Right forelimb (tissue), 1 donor: ENCODE data around the gene SLC30A3.

Experiments
- DNase-seq: peaks from one replicate; pipeline ENCODE4 v3.0.0-alpha.2; 2018

Gene SLC30A3

DNA sequence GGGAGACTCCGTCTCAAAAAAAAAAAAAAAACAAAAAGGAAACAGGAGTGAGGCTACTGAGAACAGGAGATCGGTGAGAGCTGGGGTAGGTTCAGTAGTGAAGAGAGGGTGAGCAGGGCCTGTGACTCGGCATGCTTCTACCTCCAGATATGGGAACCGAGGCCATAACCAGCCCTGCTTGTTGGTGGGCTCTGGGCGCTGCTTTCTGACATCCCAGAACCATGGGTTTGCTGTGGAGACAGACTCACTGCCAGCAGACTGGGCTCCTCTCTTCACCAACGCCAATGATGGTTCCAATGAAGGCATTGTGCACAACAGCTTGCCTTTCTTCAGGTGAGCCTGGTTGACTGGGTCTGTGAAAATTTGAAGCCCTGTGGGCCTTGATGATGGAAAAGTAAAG lies 39.4 kb downstream of the SLC30A3 start:
- no peak for DNase-seq

DNA sequence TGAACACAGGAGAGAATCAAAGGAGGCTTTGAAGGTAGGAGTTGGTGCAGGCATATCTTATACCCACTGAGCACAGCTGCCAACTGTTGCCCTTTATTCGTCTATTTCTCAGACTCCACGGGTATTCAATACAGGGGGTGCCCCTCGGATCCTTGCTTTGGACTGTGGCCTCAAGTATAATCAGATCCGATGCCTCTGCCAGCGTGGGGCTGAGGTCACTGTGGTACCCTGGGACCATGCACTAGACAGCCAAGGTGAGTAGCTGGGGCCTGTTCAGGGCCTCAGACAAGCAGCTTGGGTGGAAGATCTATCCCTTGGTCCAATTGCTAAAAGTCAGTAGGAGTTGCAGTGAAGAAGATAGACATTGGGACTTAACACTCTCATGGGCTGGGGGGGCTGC lies 40.4 kb downstream of the SLC30A3 start:
- no peak for DNase-seq

DNA sequence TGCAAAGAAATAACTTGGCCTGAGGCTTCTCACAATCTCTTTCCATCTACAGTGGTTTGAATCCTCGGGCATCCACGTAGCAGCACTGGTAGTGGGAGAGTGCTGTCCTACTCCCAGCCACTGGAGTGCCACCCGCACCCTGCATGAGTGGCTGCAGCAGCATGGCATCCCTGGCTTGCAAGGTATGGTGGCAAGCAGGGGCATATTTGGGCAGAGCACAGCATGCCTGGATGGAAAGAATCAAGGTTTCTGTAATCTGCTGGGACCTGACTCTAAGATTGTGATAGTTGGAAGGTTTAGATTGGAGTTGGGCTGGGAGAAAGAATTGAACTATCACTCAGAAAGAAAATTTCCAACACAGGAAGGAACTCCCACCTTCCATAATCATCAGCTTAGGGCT lies 41.7 kb downstream of the SLC30A3 start:
- DNase-seq: no peak

DNA sequence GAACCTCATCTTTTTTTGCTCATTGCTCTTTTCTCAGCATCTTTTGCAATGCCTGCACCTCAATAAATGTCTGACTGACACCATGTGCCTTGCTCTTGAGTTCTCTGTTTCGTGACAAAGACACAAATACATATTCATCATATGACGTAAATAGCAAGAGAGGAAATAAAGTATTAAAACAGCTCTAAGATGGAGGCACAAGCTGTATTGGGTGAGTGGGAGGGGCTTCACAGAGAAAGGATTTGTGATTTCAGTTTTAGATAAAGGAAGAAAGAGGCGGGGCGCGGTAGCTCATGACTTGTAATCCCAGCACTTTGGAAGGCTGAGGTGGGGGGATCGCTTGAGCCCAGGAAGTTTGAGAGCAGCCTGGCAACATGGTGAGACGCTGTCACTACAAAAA lies 42.8 kb downstream of the SLC30A3 start:
- DNase-seq: no peak

DNA sequence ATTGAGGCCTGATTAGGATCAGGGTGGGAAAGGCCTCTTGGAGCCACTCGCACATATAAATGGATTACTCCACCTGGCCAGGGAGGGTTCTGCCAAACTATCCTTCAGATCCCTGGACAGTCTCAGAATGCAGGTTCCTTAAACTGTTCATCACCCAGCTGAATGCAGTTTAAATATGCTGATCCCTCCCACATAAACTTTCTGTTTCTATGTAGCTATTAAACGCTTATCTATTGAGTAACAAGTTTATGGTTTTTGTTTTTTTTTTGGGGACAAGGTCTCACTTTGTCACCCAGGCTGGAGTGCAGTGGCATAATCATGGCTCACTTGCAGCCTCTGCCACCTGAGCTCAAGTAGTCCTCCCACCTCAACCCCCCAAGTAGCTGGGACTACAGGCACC lies 43.8 kb downstream of the SLC30A3 start:
- DNase-seq: no peak

DNA sequence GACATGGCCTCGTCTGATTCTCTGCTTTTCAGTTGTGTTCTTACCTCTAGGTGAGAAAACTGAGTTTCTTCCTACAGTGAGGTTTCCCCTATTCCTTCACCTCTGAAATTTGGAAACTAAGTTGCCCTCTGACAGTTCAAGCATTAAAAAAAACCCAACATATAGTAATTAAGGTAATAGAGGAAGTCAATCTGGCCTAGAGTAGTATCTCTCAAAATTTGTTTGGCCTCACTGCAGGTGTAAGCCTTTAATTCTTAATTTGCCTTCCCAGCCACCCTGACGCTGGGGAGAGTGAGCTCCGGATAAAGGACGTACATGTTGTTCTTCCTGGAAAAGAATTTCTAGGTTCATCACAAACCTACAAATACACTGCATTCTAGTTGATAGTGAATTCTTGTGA lies 44.2 kb downstream of the SLC30A3 start:
- no peak for DNase-seq

DNA sequence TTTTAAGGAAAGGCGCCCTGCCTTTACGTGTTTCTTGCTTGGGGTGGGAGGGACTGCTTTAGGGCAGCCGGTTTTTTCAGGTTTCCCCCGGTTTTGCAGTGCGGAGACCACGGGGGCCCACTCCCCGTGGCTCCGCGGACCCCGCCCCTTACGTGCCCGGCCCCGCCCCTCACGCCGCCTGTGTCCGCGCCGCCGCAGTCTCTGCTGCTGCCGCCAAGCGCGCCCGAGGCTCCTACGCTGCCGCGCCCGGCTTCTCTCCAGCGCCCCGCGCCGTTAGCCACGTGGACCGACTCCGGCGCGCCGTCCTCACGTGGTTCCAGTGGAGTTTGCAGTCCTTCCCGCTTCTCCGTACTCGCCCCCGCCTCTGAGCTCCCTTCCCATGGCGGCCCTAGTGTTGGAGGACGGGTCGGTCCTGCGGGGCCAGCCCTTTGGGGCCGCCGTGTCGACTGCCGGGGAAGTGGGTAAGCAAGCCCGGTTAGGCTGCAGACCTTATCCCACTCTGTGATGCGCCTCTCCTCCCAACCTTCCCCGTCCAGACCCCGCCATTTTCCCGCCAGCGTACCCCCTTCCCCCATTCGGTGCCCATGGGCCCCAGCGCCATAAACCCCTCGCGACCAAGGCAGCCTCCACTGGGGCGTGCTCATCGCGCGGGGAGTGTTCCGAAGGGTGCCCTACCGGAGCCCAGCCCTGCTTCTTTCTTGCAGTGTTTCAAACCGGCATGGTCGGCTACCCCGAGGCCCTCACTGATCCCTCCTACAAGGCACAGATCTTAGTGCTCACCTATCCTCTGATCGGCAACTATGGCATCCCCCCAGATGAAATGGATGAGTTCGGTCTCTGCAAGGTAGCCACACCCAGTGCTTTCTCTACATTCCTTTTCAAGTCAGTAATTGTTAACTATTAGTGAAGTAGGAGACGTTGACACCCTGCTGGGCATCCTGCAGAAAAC lies 45.4 kb downstream of the SLC30A3 start, which contains the start of gene CAD:
Gene CAD, plus strand, starts transcription at position 197 of the 949 bp plus-strand sequence. Its CDS starts 183 bp downstream, at position 380.
- peak; percentile 88 for DNase-seq

DNA sequence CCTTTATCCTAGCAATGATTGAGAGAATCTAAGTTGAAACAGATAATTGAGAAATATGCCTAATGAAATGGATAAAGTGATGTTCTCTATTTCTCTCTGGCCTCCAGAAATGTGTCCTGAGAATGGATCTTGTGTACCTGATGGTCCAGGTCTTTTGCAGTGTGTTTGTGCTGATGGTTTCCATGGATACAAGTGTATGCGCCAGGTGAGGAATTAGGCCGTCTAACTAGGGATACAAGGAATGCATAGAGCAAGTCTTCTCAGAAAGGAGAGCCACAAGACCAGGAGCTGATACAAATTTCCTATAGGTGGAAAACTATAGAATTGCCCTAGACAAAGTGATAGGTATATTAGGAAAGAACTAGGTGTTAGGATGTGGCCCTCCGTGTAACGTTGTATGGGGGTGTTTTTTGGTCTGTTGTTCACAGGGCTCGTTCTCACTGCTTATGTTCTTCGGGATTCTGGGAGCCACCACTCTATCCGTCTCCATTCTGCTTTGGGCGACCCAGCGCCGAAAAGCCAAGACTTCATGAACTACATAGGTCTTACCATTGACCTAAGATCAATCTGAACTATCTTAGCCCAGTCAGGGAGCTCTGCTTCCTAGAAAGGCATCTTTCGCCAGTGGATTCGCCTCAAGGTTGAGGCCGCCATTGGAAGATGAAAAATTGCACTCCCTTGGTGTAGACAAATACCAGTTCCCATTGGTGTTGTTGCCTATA lies 46.3 kb downstream of the SLC30A3 start:
- peak; percentile 51 for DNase-seq

DNA sequence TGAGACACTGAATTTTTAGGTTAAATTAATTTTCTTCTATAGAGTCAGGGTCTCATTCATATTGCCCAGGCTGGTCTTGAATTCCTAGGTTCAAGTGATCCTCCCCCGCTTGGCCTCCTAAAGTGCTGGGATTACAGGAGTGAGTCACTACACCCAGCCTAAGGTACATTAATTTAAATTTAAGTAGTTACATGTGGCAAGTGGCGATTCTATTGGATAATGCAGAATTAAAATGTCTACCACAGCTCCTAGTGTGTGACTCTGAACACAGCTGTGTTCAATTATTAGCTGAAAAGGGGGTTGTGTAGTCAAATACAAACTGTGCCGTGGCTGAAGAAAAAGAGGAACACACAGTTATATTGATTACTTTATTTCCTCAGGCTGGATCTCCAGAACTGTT lies 47.9 kb downstream of the SLC30A3 start:
- DNase-seq: no peak

DNA sequence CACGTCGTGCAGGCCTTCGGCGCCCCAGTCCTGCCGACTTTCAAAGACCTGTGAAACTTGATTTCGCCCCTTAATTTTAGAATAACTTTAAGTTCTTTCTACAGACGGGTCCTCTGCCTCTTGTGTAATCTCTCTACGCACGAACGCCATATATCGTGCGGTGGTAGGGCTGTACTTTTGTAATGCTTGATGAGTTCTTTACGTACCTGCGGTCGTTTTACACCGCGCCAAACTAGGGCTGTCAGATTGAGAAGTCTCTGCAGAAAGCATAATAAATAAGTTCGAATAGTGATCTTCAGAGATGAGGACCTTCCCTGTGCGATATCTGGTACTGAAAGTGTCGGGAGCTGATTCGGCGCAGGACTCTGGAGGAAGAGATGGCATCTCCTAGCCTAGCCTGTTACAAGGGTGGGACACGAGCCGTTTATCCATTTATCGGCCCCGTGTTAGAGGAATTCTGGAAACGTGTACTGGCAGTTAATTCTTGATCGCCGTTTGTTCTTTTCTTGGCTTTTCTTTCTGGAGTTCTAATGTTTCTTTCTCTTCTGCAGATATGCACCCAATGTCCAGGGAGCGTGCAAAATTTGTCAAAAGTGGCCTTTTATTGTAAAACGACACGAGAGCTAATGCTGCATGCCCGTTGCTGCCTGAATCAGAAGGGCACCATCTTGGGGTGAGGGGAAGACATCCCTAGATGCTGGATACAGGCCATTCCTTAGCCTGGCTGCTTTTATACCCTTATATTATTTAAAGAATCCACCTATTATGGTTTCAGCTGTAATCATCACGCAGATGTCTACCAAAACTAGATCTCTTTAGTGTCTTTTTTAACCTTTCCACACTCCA lies 50.0 kb downstream of the SLC30A3 start:
- DNase-seq: no peak

DNA sequence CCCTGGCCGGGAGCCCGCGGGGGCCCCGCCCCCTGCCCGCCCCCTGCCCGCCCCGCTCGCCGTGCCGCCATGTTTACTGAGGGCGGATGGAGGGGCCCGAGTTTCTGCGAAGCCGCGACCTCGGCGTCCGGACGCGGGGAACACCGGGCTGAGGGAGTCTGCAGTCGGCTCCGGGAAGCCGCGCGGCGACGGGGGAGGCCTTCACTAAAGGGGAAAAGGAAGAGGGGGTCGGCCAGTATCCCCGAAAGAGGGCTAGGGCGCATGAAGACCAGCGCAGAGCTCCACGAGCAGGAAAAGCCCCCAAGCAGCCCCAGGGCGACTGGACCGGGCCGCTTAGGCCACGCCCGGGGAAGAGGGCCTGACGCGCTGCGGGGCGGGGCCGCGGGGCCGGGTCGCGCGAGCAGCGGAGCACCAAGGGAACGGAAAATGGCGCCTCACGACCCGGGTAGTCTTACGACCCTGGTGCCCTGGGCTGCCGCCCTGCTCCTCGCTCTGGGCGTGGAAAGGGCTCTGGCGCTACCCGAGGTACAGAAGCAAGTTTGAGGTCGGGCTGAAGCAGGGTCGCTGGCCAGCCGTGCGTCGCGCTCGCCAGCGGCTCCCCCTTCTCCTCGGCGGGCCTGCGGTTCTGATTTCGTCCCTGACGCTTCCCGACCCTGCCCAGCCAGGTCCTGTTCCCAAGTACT lies 50.8 kb downstream of the SLC30A3 start, which contains the start of the genes ATRAID and SLC5A6:
Gene ATRAID, plus strand, starts transcription at position 99 of the 683 bp plus-strand sequence. Its CDS starts 328 bp downstream, at position 427.
Gene SLC5A6, minus strand, starts transcription at position 326 of the 683 bp plus-strand sequence. CDS start 4,618 bp downstream, outside the sequence.
- peak; percentile 95 for DNase-seq

DNA sequence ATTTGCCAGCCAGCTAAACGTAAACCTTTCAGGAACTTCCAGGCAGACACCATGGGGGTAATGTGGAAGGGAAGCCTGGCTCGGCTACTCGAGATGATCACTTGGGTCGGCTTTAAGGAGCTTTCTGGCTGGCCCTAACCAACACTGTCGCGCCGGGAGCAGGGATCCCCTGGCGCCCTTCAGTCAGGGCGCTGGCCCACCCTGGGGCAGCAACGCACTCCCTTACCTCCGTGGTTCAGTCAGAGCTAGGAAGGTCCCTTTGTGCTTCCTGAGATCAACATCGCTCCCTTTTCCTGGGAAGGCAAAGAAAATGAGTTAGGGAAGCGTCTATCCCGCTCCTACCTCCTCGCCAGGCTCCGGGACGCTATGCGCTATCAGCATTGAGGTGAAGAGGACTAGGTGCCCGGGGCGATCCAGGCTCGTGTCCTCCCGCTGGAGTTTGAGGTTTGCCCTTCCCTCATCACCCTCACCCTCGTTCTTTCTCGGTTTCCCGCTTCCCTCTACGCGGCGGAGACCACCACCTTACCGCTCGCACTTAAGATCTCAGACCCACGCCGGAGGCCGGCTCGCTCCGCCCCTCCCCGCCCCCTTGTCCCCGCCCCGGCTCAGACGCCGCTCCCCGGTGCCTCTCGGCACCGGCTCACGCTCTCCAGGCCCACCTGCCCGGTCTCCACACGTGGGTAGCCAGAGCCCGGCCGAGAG lies 51.5 kb downstream of the SLC30A3 start:
- peak; percentile 33 for DNase-seq

DNA sequence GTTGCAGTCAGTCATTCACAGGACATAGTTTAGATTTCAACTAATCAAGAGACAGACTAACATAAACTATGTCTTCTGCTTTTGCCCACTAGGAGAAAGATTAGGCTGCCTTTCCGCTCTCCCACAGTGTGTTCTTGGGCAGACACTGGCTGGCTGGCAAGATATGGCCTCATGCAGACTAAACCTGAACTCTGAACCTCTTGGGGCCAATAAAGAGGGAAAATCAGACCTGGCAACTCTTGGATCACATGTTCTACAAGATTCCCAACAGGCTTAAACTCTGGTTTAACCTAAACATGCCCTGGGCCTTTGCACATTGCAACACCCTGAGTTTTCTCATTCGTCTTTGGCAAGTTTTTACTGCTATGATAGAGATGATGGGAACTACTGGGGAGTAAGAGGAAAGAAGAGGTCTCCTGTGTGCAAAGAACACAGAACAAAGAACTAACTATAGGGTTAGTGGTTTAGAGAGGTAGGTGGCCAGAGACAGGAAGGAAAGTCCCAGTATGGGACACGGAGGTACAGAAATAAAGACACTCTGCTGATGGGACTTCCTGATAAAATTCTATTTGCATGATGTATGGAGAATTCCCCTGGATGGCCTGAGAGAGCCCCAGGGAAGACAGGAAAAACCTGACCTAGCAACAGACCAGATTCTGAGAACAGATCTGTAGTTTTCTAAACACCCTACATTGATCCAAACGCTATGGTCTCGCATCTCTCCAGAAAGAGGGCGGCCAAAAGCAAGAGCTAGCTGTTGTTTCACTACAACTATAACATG lies 53.0 kb downstream of the SLC30A3 start:
- no peak for DNase-seq

DNA sequence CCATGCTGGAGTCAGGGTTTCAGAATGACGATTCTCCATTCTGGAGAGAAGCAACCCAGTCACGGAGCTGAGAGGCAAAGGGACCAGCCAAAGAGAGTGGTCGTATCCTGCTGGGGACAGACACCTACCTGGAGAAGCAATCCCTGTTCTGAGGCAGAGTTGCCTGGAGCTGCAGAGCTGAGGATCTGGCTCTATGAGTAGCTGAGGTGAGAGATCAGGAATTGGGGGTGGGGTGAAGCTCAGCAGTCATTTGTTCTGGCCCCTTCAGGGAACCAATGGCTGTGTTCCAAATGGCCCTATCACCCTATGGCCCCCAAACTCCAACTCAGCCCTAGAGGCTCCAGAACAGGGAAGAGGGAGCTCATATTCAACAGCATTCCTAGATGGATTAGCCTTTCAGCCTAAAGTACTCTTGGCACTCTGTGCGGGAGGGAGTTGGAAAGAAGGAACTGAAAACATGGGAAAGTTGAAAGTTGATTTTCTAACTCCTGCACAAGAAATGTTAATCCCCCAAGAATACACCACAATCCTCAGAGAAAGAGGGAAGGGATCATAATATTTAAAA lies 54.3 kb downstream of the SLC30A3 start:
- no peak for DNase-seq

DNA sequence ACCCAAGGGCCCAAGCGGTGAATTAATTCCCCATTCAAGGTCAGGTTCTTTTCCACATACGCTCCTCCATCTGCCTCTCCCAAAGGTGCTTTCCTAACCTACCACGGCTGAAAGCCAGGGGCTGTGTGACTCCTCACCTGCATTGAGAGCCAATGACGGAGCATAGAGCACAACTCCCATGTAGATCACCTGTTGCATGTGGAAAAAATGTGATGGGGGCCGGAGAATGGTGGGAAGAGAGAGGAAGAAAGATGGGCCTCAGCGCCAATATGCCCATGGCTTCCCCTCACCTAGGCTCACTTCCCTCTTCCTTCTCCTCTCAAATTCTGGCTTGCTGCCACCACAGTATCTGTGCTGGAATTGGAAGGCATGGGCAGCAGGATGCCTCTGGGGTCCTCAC lies 56.5 kb downstream of the SLC30A3 start:
- DNase-seq: no peak

DNA sequence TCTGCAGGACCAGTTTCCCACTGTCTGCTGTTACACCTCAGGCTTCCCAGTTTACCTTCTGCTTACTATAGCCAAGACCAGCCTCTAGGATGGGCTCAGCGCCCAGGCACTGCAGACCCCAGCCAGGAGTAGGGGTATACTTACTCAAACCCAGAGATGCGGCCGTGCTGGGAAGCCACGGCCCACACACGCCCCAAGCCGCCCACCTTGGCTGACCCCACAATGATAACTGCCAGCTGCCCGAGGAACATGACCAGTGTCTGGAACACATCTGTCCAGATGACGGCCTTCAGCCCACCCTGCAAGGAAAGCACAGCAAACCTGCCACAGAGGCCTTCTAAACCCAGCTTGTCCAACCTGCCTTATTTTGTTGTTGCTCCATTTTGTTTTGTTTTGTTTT lies 57.6 kb downstream of the SLC30A3 start:
- DNase-seq: no peak

DNA sequence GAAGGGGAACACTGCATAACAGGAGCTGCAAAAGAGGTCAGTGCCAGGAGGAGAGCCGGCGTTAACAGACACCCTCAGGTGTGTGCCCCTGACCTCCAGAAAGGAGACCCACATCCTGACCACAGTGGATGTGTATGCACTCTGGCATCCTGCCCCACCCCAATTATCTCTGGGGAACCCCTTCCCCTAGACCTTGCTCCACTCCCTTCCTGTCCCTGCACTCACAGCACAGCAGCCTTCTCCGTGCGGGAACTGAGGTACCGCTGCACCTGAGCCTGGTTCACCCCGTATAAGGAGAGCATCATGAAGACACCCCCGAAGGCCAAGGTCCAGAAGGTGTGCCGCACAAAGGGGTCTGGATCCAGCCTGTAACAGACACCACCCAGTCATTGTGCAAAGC lies 58.3 kb downstream of the SLC30A3 start:
- DNase-seq: no peak

DNA sequence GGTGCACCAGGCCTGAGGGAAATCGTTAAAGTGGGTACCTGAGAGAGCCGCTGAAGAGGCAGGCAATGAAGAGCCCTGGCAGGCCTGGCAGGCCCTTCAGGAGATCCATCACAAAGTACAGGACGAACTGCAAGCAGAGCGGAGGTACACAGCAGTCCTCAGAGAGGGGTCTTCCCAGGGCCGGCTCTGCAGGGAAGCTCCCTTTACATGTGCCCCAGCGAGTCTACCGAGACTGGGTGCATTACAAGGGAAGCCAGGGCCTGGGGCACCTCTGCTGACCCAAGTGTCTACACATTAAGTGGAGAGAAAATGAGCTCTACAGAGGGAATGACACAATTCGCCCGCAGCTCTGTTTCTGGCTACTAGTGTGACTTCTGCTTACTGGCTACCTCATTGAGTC lies 59.1 kb downstream of the SLC30A3 start:
- DNase-seq: no peak
